ENCODE results near the gene FAF1.
A peak's percentile ranks its signal among the peaks of the same experiment; 100 is the strongest.

The FAF1 gene

GRCh38 chr1:50471967-50472366 lies 488.1 kb downstream of the FAF1 start:
- no peak for DNase-seq

- DNase-seq = no peak
Observed at GRCh38 chr1:50462964-50463363, 497.1 kb downstream of the FAF1 start.

- no peak for DNase-seq
Observed at GRCh38 chr1:50458507-50458906, 501.6 kb downstream of the FAF1 start.

- DNase-seq = no peak
Observed at GRCh38 chr1:50454911-50455310, 505.2 kb downstream of the FAF1 start.

- no peak for DNase-seq
Observed at GRCh38 chr1:50453266-50453665, 506.8 kb downstream of the FAF1 start.

- no peak for DNase-seq
Observed at GRCh38 chr1:50452700-50453099, 507.4 kb downstream of the FAF1 start.

GRCh38 chr1:50450861-50451653 lies 509.0 kb downstream of the FAF1 start:
- no peak for DNase-seq

GRCh38 chr1:50447961-50448360 lies 512.1 kb downstream of the FAF1 start:
- DNase-seq = no peak

- DNase-seq = no peak
Observed at GRCh38 chr1:50441183-50441582, 518.9 kb downstream of the FAF1 start.

GRCh38 chr1:50438945-50439344 lies 521.1 kb downstream of the FAF1 start:
- no peak for DNase-seq

GRCh38 chr1:50436489-50436888 lies 523.6 kb downstream of the FAF1 start:
- DNase-seq = no peak

- no peak for DNase-seq
Observed at GRCh38 chr1:50430010-50430405, 530.1 kb downstream of the FAF1 start.

GRCh38 chr1:50427818-50428779 lies 532.0 kb downstream of the FAF1 start:
- no peak for DNase-seq

GRCh38 chr1:50427086-50427817 lies 532.8 kb downstream of the FAF1 start:
- DNase-seq = no peak

GRCh38 chr1:50426702-50427085 lies 533.4 kb downstream of the FAF1 start:
- no peak for DNase-seq

GRCh38 chr1:50426108-50426700 lies 533.9 kb downstream of the FAF1 start:
- no peak for DNase-seq

- no peak for DNase-seq
Observed at GRCh38 chr1:50425376-50426107, 534.5 kb downstream of the FAF1 start.

GRCh38 chr1:50424884-50425375 lies 535.1 kb downstream of the FAF1 start:
- DNase-seq = no peak

- peak; percentile 41 for DNase-seq
Observed at GRCh38 chr1:50424045-50424883, 535.8 kb downstream of the FAF1 start.

GRCh38 chr1:50423670-50424000 lies 536.4 kb downstream of the FAF1 start:
- DNase-seq = peak; percentile 35

Measured in activated CD4-positive, alpha-beta T cell treated with anti-CD3 and anti-CD28 coated beads, Interleukin-2, Interleukin-6, amounts not matched to agents 100 ng/mL and 50 ng/mL, durations not matched to agents 16 hours and 8 hours (primary cell).